ENCODE results near the gene HOXA6. TPM values are rescaled to one million over a fixed set of nuclear protein-coding genes. Genes with fewer than 3 reads are reported as not detected.

The HOXA6 gene
- total and polyA plus RNA-seq, 2 experiments from 2014 or later, result not detected

DNA sequence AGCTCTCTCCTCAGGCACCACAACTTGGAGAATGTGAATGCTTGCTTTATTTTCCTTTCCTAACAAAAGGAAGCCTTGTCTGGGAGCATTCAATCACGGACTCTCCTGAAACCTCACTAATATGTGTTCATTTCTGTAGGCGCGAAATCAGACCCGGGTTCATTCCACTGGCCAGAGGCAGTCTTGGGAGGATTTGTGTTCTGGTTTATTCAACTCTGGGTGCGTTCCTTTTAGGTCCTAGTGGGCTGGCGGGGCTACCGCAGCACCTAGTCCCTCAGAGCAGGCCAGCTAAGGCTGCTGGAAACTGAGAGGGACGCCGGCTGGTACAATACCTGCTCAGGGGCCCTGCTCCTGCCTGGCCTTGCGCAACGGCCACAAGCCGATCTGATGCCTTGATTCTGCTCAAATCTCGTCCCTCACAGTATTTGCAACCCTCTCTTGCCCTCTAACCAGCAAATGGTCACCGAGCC, 24.5 kb downstream of the HOXA6 start:
- Histone ChIP-seq H3K27ac (no peak overlapping the region), H3K27me3 (peaks cover 100% of the 10 kb centered on the region), H3K36me3 (no peaks in the 10 kb centered on the region), H3K4me3 (no peak overlapping the region), H3K9me3 (ENCODE audit: low read depth) (no peaks in the 10 kb centered on the region), H3K4me1 (ENCODE audit: low read depth) (no peaks in the 10 kb centered on the region)
- no peak for DNase-seq (ENCODE audit: low read depth in 1 of 2, low spot score in 1 of 2)
- TF ChIP-seq, protein P1, sequence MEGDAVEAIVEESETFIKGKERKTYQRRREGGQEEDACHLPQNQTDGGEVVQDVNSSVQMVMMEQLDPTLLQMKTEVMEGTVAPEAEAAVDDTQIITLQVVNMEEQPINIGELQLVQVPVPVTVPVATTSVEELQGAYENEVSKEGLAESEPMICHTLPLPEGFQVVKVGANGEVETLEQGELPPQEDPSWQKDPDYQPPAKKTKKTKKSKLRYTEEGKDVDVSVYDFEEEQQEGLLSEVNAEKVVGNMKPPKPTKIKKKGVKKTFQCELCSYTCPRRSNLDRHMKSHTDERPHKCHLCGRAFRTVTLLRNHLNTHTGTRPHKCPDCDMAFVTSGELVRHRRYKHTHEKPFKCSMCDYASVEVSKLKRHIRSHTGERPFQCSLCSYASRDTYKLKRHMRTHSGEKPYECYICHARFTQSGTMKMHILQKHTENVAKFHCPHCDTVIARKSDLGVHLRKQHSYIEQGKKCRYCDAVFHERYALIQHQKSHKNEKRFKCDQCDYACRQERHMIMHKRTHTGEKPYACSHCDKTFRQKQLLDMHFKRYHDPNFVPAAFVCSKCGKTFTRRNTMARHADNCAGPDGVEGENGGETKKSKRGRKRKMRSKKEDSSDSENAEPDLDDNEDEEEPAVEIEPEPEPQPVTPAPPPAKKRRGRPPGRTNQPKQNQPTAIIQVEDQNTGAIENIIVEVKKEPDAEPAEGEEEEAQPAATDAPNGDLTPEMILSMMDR (IDR thresholded peaks at IDR 0.05; ENCODE audit: low read depth, low read length), result no peak

DNA sequence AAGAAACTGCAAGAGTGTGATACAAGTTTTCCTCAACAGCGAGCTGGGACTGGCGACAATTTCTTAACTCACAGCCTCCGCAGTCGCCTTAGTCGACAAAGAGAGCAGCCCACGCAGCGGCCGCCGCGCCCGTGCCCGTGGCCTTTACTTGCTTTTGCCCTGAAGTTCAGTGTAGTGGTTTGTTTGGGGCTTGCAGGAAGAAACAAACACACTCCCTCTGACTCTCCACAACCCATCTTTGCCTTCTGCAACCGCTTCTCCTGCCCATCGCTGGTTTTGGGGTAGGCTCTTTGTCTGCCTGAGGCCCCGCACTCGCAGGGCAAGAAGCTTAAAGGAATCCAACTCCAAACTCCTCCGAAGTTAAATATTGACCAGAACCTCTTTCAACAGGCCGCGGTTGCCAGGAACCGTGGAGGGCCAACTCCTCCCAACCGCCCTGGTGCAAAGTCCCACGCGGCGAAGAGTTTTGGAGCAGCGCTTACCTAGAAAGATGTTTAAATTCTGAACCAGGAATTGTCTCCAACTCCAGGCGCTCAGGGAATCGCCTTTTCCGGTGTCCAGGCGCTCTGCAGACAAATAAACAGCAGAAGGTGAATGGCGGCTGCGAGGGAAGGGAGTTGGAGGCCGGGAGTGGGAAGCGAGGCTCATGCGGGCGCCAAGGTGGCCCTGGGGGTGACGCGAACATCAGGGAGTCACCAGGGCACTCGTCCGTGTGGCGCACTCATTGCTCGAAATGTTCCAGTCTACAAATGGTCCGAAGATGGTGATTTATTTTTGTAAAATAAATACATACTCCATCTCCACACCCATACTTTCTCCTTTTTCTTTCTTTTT, 25.3 kb downstream of the HOXA6 start:
- DNase-seq (ENCODE audit: low read depth in 1 of 2, low spot score in 1 of 2), result no peak
- no peak overlapping the region for H3K4me3 ChIP-seq
- no peaks in the 10 kb centered on the region for H3K36me3 ChIP-seq
- TF ChIP-seq, protein P1 (IDR thresholded peaks at IDR 0.05; ENCODE audit: low read depth, low read length), result no peak
- H3K4me1 ChIP-seq (ENCODE audit: low read depth), result no peaks in the 10 kb centered on the region
- peaks cover 100% of the 10 kb centered on the region for H3K27me3 ChIP-seq
- no peak overlapping the region for H3K27ac ChIP-seq
- no peaks in the 10 kb centered on the region for H3K9me3 ChIP-seq (ENCODE audit: low read depth)

DNA sequence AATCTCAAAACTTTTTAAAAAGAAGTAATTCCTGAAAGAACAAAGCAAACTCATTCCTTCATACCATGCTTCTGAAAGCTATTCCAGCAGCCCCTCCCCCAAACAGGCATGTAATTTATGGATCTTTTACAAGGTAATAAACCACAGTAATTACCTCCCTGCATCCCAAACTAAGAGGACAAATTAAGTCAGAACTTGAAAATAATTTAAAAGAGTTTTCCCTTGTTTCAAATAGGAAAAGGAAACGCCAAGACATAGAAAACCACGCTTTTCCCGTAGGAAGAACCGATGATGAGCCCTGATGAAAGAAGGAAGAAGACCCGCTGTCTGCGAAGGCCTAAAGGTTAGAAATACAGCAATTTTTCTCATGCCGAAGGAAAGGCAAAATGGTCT, 25.9 kb downstream of the HOXA6 start:
- Histone ChIP-seq H3K36me3 (no peaks in the 10 kb centered on the region), H3K9me3 (ENCODE audit: low read depth) (no peaks in the 10 kb centered on the region), H3K4me3 (no peak overlapping the region), H3K4me1 (ENCODE audit: low read depth) (no peaks in the 10 kb centered on the region), H3K27ac (no peak overlapping the region), H3K27me3 (peaks cover 100% of the 10 kb centered on the region)
- no peak for DNase-seq (ENCODE audit: low read depth in 1 of 2, low spot score in 1 of 2)
- TF ChIP-seq, protein P1 (IDR thresholded peaks at IDR 0.05; ENCODE audit: low read depth, low read length), result no peak

DNA sequence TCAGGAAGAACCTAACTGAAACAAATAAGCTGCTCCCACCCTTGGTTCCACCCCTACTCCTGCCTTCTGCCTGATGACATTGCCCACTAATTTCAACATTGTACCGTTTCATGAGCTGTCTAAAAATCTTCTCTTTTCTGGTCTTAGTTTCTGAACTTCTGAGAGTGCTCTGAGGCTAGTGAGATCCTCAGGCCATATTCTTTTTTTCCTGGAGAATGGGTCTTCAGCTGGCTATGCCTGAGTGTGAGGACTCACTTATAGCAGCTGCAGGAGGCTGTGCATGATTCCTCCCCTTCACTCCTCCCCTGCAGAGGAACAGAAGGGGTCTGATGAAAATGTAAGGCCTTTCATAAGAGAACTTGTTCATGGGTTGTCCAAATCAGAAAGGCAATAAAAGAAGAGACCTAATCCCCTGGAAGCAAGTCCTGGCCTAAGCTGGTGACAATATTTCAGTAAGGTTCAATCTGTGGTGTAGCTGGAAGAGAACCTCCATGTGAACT, 28.1 kb downstream of the HOXA6 start:
- H3K4me1 ChIP-seq (ENCODE audit: low read depth), result no peaks in the 10 kb centered on the region
- no peak overlapping the region for H3K4me3 ChIP-seq
- H3K27me3 ChIP-seq, result peaks cover 100% of the 10 kb centered on the region
- H3K36me3 ChIP-seq, result no peaks in the 10 kb centered on the region
- no peak overlapping the region for H3K27ac ChIP-seq
- no peaks in the 10 kb centered on the region for H3K9me3 ChIP-seq (ENCODE audit: low read depth)
- TF ChIP-seq, protein P1 (IDR thresholded peaks at IDR 0.05; ENCODE audit: low read depth, low read length), result no peak
- DNase-seq (ENCODE audit: low read depth in 1 of 2, low spot score in 1 of 2), result no peak

DNA sequence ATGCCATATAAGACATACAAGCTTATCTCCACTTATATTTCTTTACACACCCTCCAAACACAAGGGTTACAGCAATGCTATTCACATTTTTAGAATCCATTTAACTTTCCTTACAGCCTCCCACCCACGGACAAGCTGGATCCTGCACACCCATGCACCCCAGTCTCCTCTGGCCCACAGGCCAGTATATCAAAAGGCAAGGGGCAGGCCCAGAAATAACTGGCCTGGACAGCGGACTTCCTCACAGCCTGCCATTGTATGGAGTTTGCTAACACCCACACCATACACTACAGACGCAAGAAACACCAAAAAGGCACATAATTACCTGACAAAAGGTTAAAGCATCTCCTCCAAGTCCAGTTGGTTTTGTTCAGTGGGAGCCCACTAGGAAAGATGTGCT, 29.0 kb downstream of the HOXA6 start:
- Histone ChIP-seq H3K36me3 (no peaks in the 10 kb centered on the region), H3K4me3 (no peak overlapping the region), H3K27me3 (peaks cover 100% of the 10 kb centered on the region), H3K27ac (no peak overlapping the region), H3K9me3 (ENCODE audit: low read depth) (no peaks in the 10 kb centered on the region), H3K4me1 (ENCODE audit: low read depth) (peaks cover 5% of the 10 kb centered on the region)
- DNase-seq (ENCODE audit: low read depth in 1 of 2, low spot score in 1 of 2), result no peak
- TF ChIP-seq, protein P1 (IDR thresholded peaks at IDR 0.05; ENCODE audit: low read depth, low read length), result no peak

Data from cardiac muscle cell (in vitro differentiated cells and primary cell).